Motor neuron (in vitro differentiated cells): ENCODE data around the gene PCDH7. TPM values are rescaled to one million over a fixed set of nuclear protein-coding genes. Genes with fewer than 3 reads are reported as not detected.

Experiments used
- ATAC-seq, 8 experiments: fragments of 200-7000 bp; cut with Tn5 transposase; replicated peaks in 6 of 8; 2 replicates each; pipeline ENCODE4 v1.8.0; 2021; ENCODE audit warnings: mild to moderate bottlenecking in 8 of 8, moderate library complexity in 8 of 8
- H3K27ac ChIP-seq, 2 donors: fragments of 250-450 bp; sonication (Bioruptor Pico); 2 replicates each; pipeline ENCODE4 v1.9.0; 2021; ENCODE audit warnings: antibody characterized with exemption in 2 of 2, mild to moderate bottlenecking in 2 of 2, moderate library complexity in 1 of 2
- H3K4me1 ChIP-seq, 2 donors: fragments of 250-450 bp; sonication (Bioruptor Pico); replicated peaks in 1 of 2; 2 replicates each; pipeline ENCODE4 v1.6.1; 2021; ENCODE audit warnings: antibody characterized with exemption in 2 of 2, mild to moderate bottlenecking in 2 of 2, moderate library complexity in 1 of 2
- H3K4me3 ChIP-seq, 5 donors: fragments of 250-450 bp; sonication (Bioruptor Pico); 2 replicates each; pipeline ENCODE4 v1.9.0; 2021; ENCODE audit warnings: antibody characterized with exemption in 5 of 5, mild to moderate bottlenecking in 5 of 5, moderate library complexity in 4 of 5
- WGBS, 10 experiments: fragments of 450-650 bp; shearing (Covaris generic); methylation state at CpG; one replicate each; pipeline ENCODE4 v1.0.0; 2022; 5-methylcytosine and 5-hydroxymethylcytosine counted together
- in situ Hi-C, 9 experiments: fragments of 400-800 bp; cut with MboI; loops; one replicate each; pipeline ENCODE4 v1.15.0; 2021; ENCODE audit warnings: low sequenced_read_pairs in 9 of 9, low pct_unique_long_range_greater_than_20kb in 2 of 9; ENCODE audit not compliant: unreplicated experiment in 9 of 9
- total RNA-seq, 8 experiments: library from RNA; unstranded; fragments of 300-600 nt; gene quantifications; 2 replicates each; pipeline versions ENCODE4 v1.2.3 to v1.2.4, GENCODE V29; 2022

PCDH7 gene
- total RNA-seq, 8 experiments from 2014 or later, result 10.7 to 60.2 (median 38.1) TPM

GRCh38 chr4:30719454-30720020 lies 632 bp upstream of the PCDH7 start:
- Histone ChIP-seq H3K27ac (peak overlapping the region in 1 of 2 donors; percentile 49), H3K4me1 (peaks cover 0 to 3% of the 10 kb centered on the region in 2 donors), H3K4me3 (peak overlapping the region; percentile 57 to 79 (median 71))
- ATAC-seq, result peak; percentile 19 to 47 (median 26)
- WGBS, 10 experiments, result 0 to 4% (median 1%) methylated on average over 1 to 19 of the region's 42 CpGs; no CpG with 5 or more reads in 6 of the 10 experiments
- in situ Hi-C loops, result loop anchor here in 1 of 9 experiments (25.0 kb wide), 2 partner anchors 618 to 968 kb away; no protein-coding TSS in a partner anchor

GRCh38 chr4:30720661-30721184 lies 554 bp downstream of the PCDH7 start:
- peak; percentile 1 to 16 (median 7) for ATAC-seq
- in situ Hi-C loops, result loop anchor here in 1 of 9 experiments (25.0 kb wide), 2 partner anchors 617 to 967 kb away; no protein-coding TSS in a partner anchor
- Histone ChIP-seq H3K27ac (peak overlapping the region in 1 of 2 donors; percentile 57), H3K4me1 (peaks cover 0 to 3% of the 10 kb centered on the region in 2 donors), H3K4me3 (peak overlapping the region; percentile 57 to 79 (median 71))
- 0 to 3% (median 0%) methylated on average over 3 to 16 of the region's 41 CpGs; no CpG with 5 or more reads in 6 of the 10 experiments for WGBS, 10 experiments

GRCh38 chr4:30721185-30722091 lies 1.3 kb downstream of the PCDH7 start:
- WGBS, 10 experiments, result 0% methylated on average over 4 to 8 of the region's 95 CpGs; no CpG with 5 or more reads in 7 of the 10 experiments
- Histone ChIP-seq H3K4me3 (peak overlapping the region; percentile 57 to 79 (median 71)), H3K4me1 (peaks cover 0 to 3% of the 10 kb centered on the region in 2 donors), H3K27ac (peak overlapping the region in 1 of 2 donors; percentile 57)
- in situ Hi-C loops, result loop anchor here in 1 of 9 experiments (25.0 kb wide), 2 partner anchors 616 to 966 kb away; no protein-coding TSS in a partner anchor
- peak in 7 of 8 experiments; percentile 1 to 21 (median 8) for ATAC-seq

GRCh38 chr4:30722092-30722358 lies 1.9 kb downstream of the PCDH7 start:
- Histone ChIP-seq H3K4me3 (peak overlapping the region; percentile 57 to 79 (median 71)), H3K4me1 (peaks cover 0 to 3% of the 10 kb centered on the region in 2 donors), H3K27ac (no peak overlapping the region)
- ATAC-seq, result no peak
- in situ Hi-C loops, result loop anchor here in 1 of 9 experiments (25.0 kb wide), 2 partner anchors 615 to 965 kb away; no protein-coding TSS in a partner anchor
- WGBS, 10 experiments, result 0 to 9% (median 0%) methylated on average over 1 to 18 of the region's 39 CpGs; no CpG with 5 or more reads in 6 of the 10 experiments

- Histone ChIP-seq H3K4me3 (peak overlapping the region; percentile 57 to 79 (median 71)), H3K4me1 (peaks cover 0 to 3% of the 10 kb centered on the region in 2 donors), H3K27ac (no peak overlapping the region)
- WGBS, 10 experiments, result 6 to 35% (median 20%) methylated on average over 1 to 35 of the region's 77 CpGs; no CpG with 5 or more reads in 3 of the 10 experiments
- no peak for ATAC-seq
- in situ Hi-C loops, result loop anchor here in 1 of 9 experiments (25.0 kb wide), 2 partner anchors 615 to 965 kb away; no protein-coding TSS in a partner anchor
Observed at GRCh38 chr4:30722359-30723200, 2.4 kb downstream of the PCDH7 start.

- in situ Hi-C loops, result loop anchor here in 1 of 9 experiments (25.0 kb wide), 2 partner anchors 614 to 964 kb away; no protein-coding TSS in a partner anchor
- H3K27ac ChIP-seq, result no peak overlapping the region
Observed at GRCh38 chr4:30723201-30723955, 3.2 kb downstream of the PCDH7 start.

GRCh38 chr4:30724247-30724646 lies 4.1 kb downstream of the PCDH7 start:
- Histone ChIP-seq H3K4me3 (peak overlapping the region; percentile 57 to 79 (median 71)), H3K4me1 (peaks cover 0 to 3% of the 10 kb centered on the region in 2 donors), H3K27ac (no peak overlapping the region)
- no peak for ATAC-seq
- WGBS, 10 experiments, result 30 to 90% (median 64%) methylated on average over 1 to 4 of the region's 4 CpGs; no CpG with 5 or more reads in 6 of the 10 experiments
- in situ Hi-C loops, result loop anchor here in 1 of 9 experiments (25.0 kb wide), 2 partner anchors 613 to 963 kb away; no protein-coding TSS in a partner anchor

More at GRCh38 chr4:30723201-30723955, 3.2 kb downstream of the PCDH7 start:
- ATAC-seq, result no peak
- peak overlapping the region; percentile 57 to 79 (median 71) for H3K4me3 ChIP-seq
- WGBS, 10 experiments, result 23 to 100% (median 38%) methylated on average over 1 to 14 of the region's 15 CpGs; no CpG with 5 or more reads in 1 of the 10 experiments
- peaks cover 0 to 3% of the 10 kb centered on the region in 2 donors for H3K4me1 ChIP-seq

GRCh38 chr4:30725562-30725961 lies 5.4 kb downstream of the PCDH7 start:
- peaks cover 0 to 3% of the 10 kb centered on the region in 2 donors for H3K4me1 ChIP-seq
- no peak for ATAC-seq
- no peak overlapping the region for H3K27ac ChIP-seq
- WGBS, 10 experiments, result 19 to 100% (median 83%) methylated on average over 1 to 2 of the region's 2 CpGs; no CpG with 5 or more reads in 3 of the 10 experiments
- peak overlapping the region in 4 of 5 donors; percentile 12 to 79 (median 72) for H3K4me3 ChIP-seq
- in situ Hi-C loops, result no loop called here

GRCh38 chr4:30726090-30726675 lies 6.0 kb downstream of the PCDH7 start:
- peaks cover 0 to 3% of the 10 kb centered on the region in 2 donors for H3K4me1 ChIP-seq
- in situ Hi-C loops, result no loop called here
- WGBS, 10 experiments, result 0 to 88% (median 60%) methylated on average over 1 to 2 of the region's 2 CpGs; no CpG with 5 or more reads in 1 of the 10 experiments
- H3K4me3 ChIP-seq, result peak overlapping the region; percentile 9 to 79 (median 69)
- ATAC-seq, result peak in 3 of 8 experiments; percentile 5 to 26 (median 22)
- H3K27ac ChIP-seq, result no peak overlapping the region

- peaks cover 0 to 3% of the 10 kb centered on the region in 2 donors for H3K4me1 ChIP-seq
- in situ Hi-C loops, result no loop called here
- WGBS, 10 experiments, result 42 to 100% (median 79%) methylated on average over 1 to 2 of the region's 2 CpGs
- ATAC-seq, result no peak
- H3K27ac ChIP-seq, result no peak overlapping the region
- peak overlapping the region in 3 of 5 donors; percentile 8 to 74 (median 19) for H3K4me3 ChIP-seq
Observed at GRCh38 chr4:30727409-30727808, 7.2 kb downstream of the PCDH7 start.

GRCh38 chr4:30728311-30728710 lies 8.1 kb downstream of the PCDH7 start:
- no peak for ATAC-seq
- 20 to 100% (median 90%) methylated on average over 1 to 2 of the region's 2 CpGs for WGBS, 10 experiments
- Histone ChIP-seq H3K4me3 (peak overlapping the region in 2 of 5 donors; percentile 11 to 74), H3K4me1 (no peaks in the 10 kb centered on the region), H3K27ac (no peak overlapping the region)
- in situ Hi-C loops, result no loop called here
